H9 (cell line): Measurements from ENCODE around the gene TMEM151A. TPM values are rescaled to one million over a fixed set of nuclear protein-coding genes. Genes with fewer than 3 reads are reported as not detected.

Source experiments
- DNase-seq: peaks from one replicate; pipeline ENCODE4 v3.0.0-alpha.2; 2017
- H2AFZ ChIP-seq: one replicate; pipeline ENCODE4 v1.6.1; 2013; ENCODE audit warnings: mild to moderate bottlenecking, low read length, control low read depth, moderate library complexity
- H2AK5ac ChIP-seq: 2 replicates; pipeline ENCODE4 v1.6.1; 2013; ENCODE audit warnings: low read length, control low read depth, mixed read lengths; ENCODE audit not compliant: insufficient read length
- H2BK120ac ChIP-seq: one replicate; pipeline ENCODE4 v1.6.1; 2013; ENCODE audit warnings: low read depth, mild to moderate bottlenecking, low read length, control low read depth, inconsistent platforms; ENCODE audit not compliant: poor library complexity, severe bottlenecking
- H2BK12ac ChIP-seq: 2 replicates; pipeline ENCODE4 v1.6.1; 2013; ENCODE audit warnings: low read length, control low read depth, mixed read lengths, low read depth; ENCODE audit not compliant: insufficient read length
- H2BK15ac ChIP-seq: 2 replicates; pipeline ENCODE4 v1.6.1; 2013; ENCODE audit warnings: low read depth, low read length, control low read depth
- H2BK20ac ChIP-seq: one replicate; pipeline ENCODE4 v1.6.1; 2013; ENCODE audit warnings: low read depth, mild to moderate bottlenecking, low read length, control low read depth, inconsistent platforms; ENCODE audit not compliant: poor library complexity, severe bottlenecking
- H2BK5ac ChIP-seq: 2 replicates; pipeline ENCODE4 v1.6.1; 2013; ENCODE audit warnings: low read length, control low read depth, mixed read lengths; ENCODE audit not compliant: insufficient read length
- H3K14ac ChIP-seq: 2 replicates; pipeline ENCODE4 v1.6.1; 2013; ENCODE audit warnings: low read length, control low read depth; ENCODE audit not compliant: insufficient read depth
- H3K18ac ChIP-seq: 2 replicates; pipeline ENCODE4 v1.6.1; 2013; ENCODE audit warnings: low read depth, mild to moderate bottlenecking, mixed read lengths, low read length, control low read depth; ENCODE audit not compliant: insufficient read length
- H3K23ac ChIP-seq: 2 replicates; pipeline ENCODE4 v1.6.1; 2013; ENCODE audit warnings: low read length, control low read depth, mixed read lengths, low read depth; ENCODE audit not compliant: insufficient read length
- H3K23me2 ChIP-seq: 2 replicates; pipeline ENCODE4 v1.6.1; 2013; ENCODE audit warnings: low read depth, mild to moderate bottlenecking, mixed read lengths, low read length, control low read depth; ENCODE audit not compliant: insufficient read length, poor library complexity, severe bottlenecking
- H3K27ac ChIP-seq: 2 replicates; pipeline ENCODE4 v1.5.1; 2013; ENCODE audit warnings: low read length, control low read depth, mixed read lengths, low read depth; ENCODE audit not compliant: insufficient read length
- H3K27me3 ChIP-seq: 2 replicates; pipeline ENCODE4 v1.6.1; 2013; ENCODE audit warnings: low read length, control low read depth, inconsistent platforms; ENCODE audit not compliant: insufficient read depth
- H3K4ac ChIP-seq: 2 replicates; pipeline ENCODE4 v1.6.1; 2013; ENCODE audit warnings: low read depth, mild to moderate bottlenecking, control low read depth, inconsistent platforms, low read length, moderate library complexity
- H3K4me1 ChIP-seq: 2 replicates; pipeline ENCODE4 v1.6.1; 2013; ENCODE audit warnings: low read length, control low read depth, inconsistent platforms; ENCODE audit not compliant: insufficient read depth
- H3K4me2 ChIP-seq: 2 replicates; pipeline ENCODE4 v1.6.1; 2013; ENCODE audit warnings: low read length, control low read depth, mixed read lengths; ENCODE audit not compliant: insufficient read length, insufficient read depth
- H3K56ac ChIP-seq: 2 replicates; pipeline ENCODE4 v1.6.1; 2013; ENCODE audit warnings: low read depth, mild to moderate bottlenecking, mixed read lengths, low read length, control low read depth; ENCODE audit not compliant: insufficient read length
- H3K79me1 ChIP-seq: 2 replicates; pipeline ENCODE4 v1.6.1; 2013; ENCODE audit warnings: low read depth, mild to moderate bottlenecking, moderate library complexity, low read length, control low read depth, inconsistent platforms; ENCODE audit not compliant: insufficient read depth, poor library complexity, severe bottlenecking
- H3K79me2 ChIP-seq: 2 replicates; pipeline ENCODE4 v1.6.1; 2013; ENCODE audit warnings: low read length, control low read depth, inconsistent platforms; ENCODE audit not compliant: insufficient read depth
- H3K9ac ChIP-seq: 2 replicates; pipeline ENCODE4 v1.6.1; 2013; ENCODE audit warnings: low read length, control low read depth, mixed read lengths; ENCODE audit not compliant: insufficient read length; ENCODE audit errors: extremely low read depth
- H3K9me3 ChIP-seq: one replicate; pipeline ENCODE4 v1.6.1; 2013; ENCODE audit warnings: low read depth, low read length, inconsistent platforms; ENCODE audit not compliant: control insufficient read depth
- H3T11ph ChIP-seq: one replicate; pipeline ENCODE4 v1.6.1; 2013; ENCODE audit warnings: mild to moderate bottlenecking, low read length, control low read depth, inconsistent platforms
- H4K20me1 ChIP-seq: one replicate; pipeline ENCODE4 v1.6.1; 2013; ENCODE audit not compliant: control insufficient read depth, insufficient read length, insufficient read depth
- H4K5ac ChIP-seq: 2 replicates; pipeline ENCODE4 v1.6.1; 2013; ENCODE audit warnings: low read depth, mild to moderate bottlenecking, mixed read lengths, low read length, control low read depth; ENCODE audit not compliant: insufficient read length
- H4K8ac ChIP-seq: replicated peaks from 2 replicates; pipeline ENCODE4 v1.6.1; 2013; ENCODE audit warnings: low read length, control low read depth, mixed read lengths, low read depth; ENCODE audit not compliant: insufficient read length
- H4K91ac ChIP-seq: 2 replicates; pipeline ENCODE4 v1.6.1; 2013; ENCODE audit warnings: low read depth, mild to moderate bottlenecking, moderate library complexity, mixed read lengths, low read length, control low read depth; ENCODE audit not compliant: insufficient read length
- H3K27ac Mint-ChIP-seq, 3 experiments: 2 replicates in 2 of 3; 3 replicates in 1 of 3; pipeline ENCODE4 v1.8.0; 2020 to 2021; ENCODE audit warnings: mixed read lengths in 3 of 3, mild to moderate bottlenecking in 1 of 3, moderate library complexity in 1 of 3
- H3K27me3 Mint-ChIP-seq: 2 replicates; pipeline ENCODE4 v1.8.0; 2021; ENCODE audit warnings: low read depth, mild to moderate bottlenecking, moderate library complexity, mixed read lengths
- H3K36me3 Mint-ChIP-seq, 3 experiments: 2 replicates in 2 of 3; 3 replicates in 1 of 3; pipeline ENCODE4 v1.8.0; 2020 to 2021; ENCODE audit warnings: low read depth in 3 of 3, mixed read lengths in 3 of 3; ENCODE audit not compliant: insufficient read depth in 1 of 3
- H3K4me1 Mint-ChIP-seq, 2 experiments: 2 replicates each; pipeline ENCODE4 v1.8.0; 2020; ENCODE audit warnings: mixed read lengths in 2 of 2
- H3K4me3 Mint-ChIP-seq, 2 experiments: 2 replicates in 1 of 2; 3 replicates in 1 of 2; pipeline ENCODE4 v1.8.0; 2020 to 2021; ENCODE audit warnings: mild to moderate bottlenecking in 2 of 2, mixed read lengths in 2 of 2, moderate library complexity in 1 of 2
- H3K9me3 Mint-ChIP-seq, 2 experiments: 2 replicates in 1 of 2; 3 replicates in 1 of 2; pipeline ENCODE4 v1.8.0; 2020; ENCODE audit warnings: mild to moderate bottlenecking in 2 of 2, mixed read lengths in 2 of 2, moderate library complexity in 1 of 2
- CTCF ChIP-seq: fragments of 200-600 bp; sonication (generic); conservative IDR thresholded peaks from 3 replicates; pipeline ENCODE4 v1.8.0; 2021; ENCODE audit warnings: antibody characterized with exemption, mild to moderate bottlenecking
- WGBS: extraction: QIAGEN DNeasy Blood & Tissue Kit; methylation state at CpG from one replicate; pipeline ENCODE4 v1.1.7; 2013; ENCODE audit warnings: missing lambda C conversion rate, low lambda C conversion rate, mixed read lengths; ENCODE audit not compliant: insufficient read length; ENCODE audit errors: extremely low coverage; 5-methylcytosine and 5-hydroxymethylcytosine counted together
- total RNA-seq: library from RNA; stranded (reverse); gene quantifications from 2 replicates; pipeline ENCODE4 v1.2.1, GENCODE V29; 2021

The TMEM151A gene
- total RNA-seq, 1 experiment from 2014 or later, result 1.2 TPM

GRCh38 chr11:66341502-66342126 is 49.9 kb downstream of the TMEM151A start:
- Histone ChIP-seq H3K14ac (no peak overlapping the region), H3K27me3 (no peaks in the 10 kb centered on the region)

More at GRCh38 chr11:66341502-66342126, 49.9 kb downstream of the TMEM151A start:
- no peak overlapping the region for H3K9ac ChIP-seq
- H3K23me2 ChIP-seq, result peaks cover 4% of the 10 kb centered on the region
- no peaks in the 10 kb centered on the region for H3K79me1 ChIP-seq
- no peak overlapping the region for H2BK120ac ChIP-seq
- H2BK20ac ChIP-seq, result no peak overlapping the region
- no peak overlapping the region for H2AK5ac ChIP-seq
- no peak overlapping the region for H3K56ac ChIP-seq
- no peak overlapping the region for H3K4ac ChIP-seq
- no peak for DNase-seq
- Mint-ChIP-seq H3K9me3 (no peaks in the 10 kb centered on the region), H3K36me3 (peaks cover 12 to 35% (median 27%) of the 10 kb centered on the region in 3 experiments; a peak in 6 of 7 replicates), H3K4me1 (peaks cover 30 to 34% of the 10 kb centered on the region in 2 experiments), H3K27ac (peak overlapping the region in 1 of 3 experiments; percentile 79; a peak in 1 of 7 replicates), H3K4me3 (no peak overlapping the region; a peak in 1 of 5 replicates), H3K27me3 (peaks cover 2% of the 10 kb centered on the region; the same call in 1 of the 2 replicates)
- no peak overlapping the region for H2BK12ac ChIP-seq
- no peak overlapping the region for H4K5ac ChIP-seq
- no CpG with 5 or more reads among the region's 21 CpGs for WGBS
- no peak overlapping the region for H3K23ac ChIP-seq
- no peak overlapping the region for H2BK5ac ChIP-seq
- no peaks in the 10 kb centered on the region for H3K9me3 ChIP-seq
- H2BK15ac ChIP-seq, result no peak overlapping the region
- H3K4me2 ChIP-seq, result no peak overlapping the region
- H4K91ac ChIP-seq, result no peak overlapping the region
- peaks cover 2% of the 10 kb centered on the region; the same call in 1 of the 2 replicates for H3K79me2 ChIP-seq
- H4K20me1 ChIP-seq, result peaks cover 3% of the 10 kb centered on the region
- no peak overlapping the region for H3T11ph ChIP-seq
- H3K4me1 ChIP-seq, result no peaks in the 10 kb centered on the region
- no peak overlapping the region for H3K27ac ChIP-seq
- no peak for TF ChIP-seq CTCF
- H4K8ac ChIP-seq, result no peak overlapping the region
- no peak overlapping the region for H3K18ac ChIP-seq
- no peak overlapping the region for H2AFZ ChIP-seq
